ENCODE measurements around the gene BABAM2.
"Not testable (repeated sequence)": the region's sequence is repeated elsewhere in the genome, so short reads cannot be mapped to it uniquely, and the experiment has no call there.

BABAM2 gene

GRCh38 chr2:28253543-28253942 is 363.0 kb downstream of the BABAM2 start:
- ATAC-seq (ENCODE audit: insufficient read depth, low read depth): no peak
- TF ChIP-seq EZH2 (IDR thresholded peaks at IDR 0.05; ENCODE audit: borderline replicate concordance, low read depth, low read length, severe bottlenecking) (no peak), CTCF (IDR thresholded peaks at IDR 0.05; ENCODE audit: borderline replicate concordance, extremely low read depth, low read length, poor library complexity, severe bottlenecking) (no peak)
- H3K36me3 ChIP-seq (ENCODE audit: insufficient read depth, low read length): no peaks in the 10 kb centered on the region
- H4K20me1 ChIP-seq (ENCODE audit: insufficient read depth, low read length): no peaks in the 10 kb centered on the region
- DNase-seq: no peak
- no peaks in the 10 kb centered on the region for H3K4me1 ChIP-seq (ENCODE audit: insufficient read depth, low read length)
- no peak overlapping the region for H3K4me3 ChIP-seq (ENCODE audit: low read depth in 1 of 2, low read length in 2 of 2)
- no peaks in the 10 kb centered on the region for H3K9me3 ChIP-seq (ENCODE audit: insufficient read depth, low read length, severe bottlenecking)
- no peaks in the 10 kb centered on the region for H3K79me2 ChIP-seq (ENCODE audit: insufficient read depth, low read length)
- no peak overlapping the region for H3K9ac ChIP-seq (ENCODE audit: low read depth, low read length)
- H3K27ac ChIP-seq (ENCODE audit: low read length): no peak overlapping the region
- H3K4me2 ChIP-seq (ENCODE audit: insufficient read depth, low read length): no peak overlapping the region
- no peak overlapping the region for H2AFZ ChIP-seq (ENCODE audit: low read depth, low read length)
- H3K27me3 ChIP-seq (ENCODE audit: insufficient read depth, low read length, poor library complexity): no peaks in the 10 kb centered on the region

GRCh38 chr2:28255231-28255630 is 364.7 kb downstream of the BABAM2 start:
- not testable (repeated sequence) for H3K27me3 ChIP-seq (ENCODE audit: insufficient read depth, low read length, poor library complexity); H2AFZ ChIP-seq (ENCODE audit: low read depth, low read length); H3K79me2 ChIP-seq (ENCODE audit: insufficient read depth, low read length); H3K36me3 ChIP-seq (ENCODE audit: insufficient read depth, low read length); H4K20me1 ChIP-seq (ENCODE audit: insufficient read depth, low read length); H3K27ac ChIP-seq (ENCODE audit: low read length); DNase-seq; H3K4me2 ChIP-seq (ENCODE audit: insufficient read depth, low read length); H3K4me3 ChIP-seq (ENCODE audit: low read depth in 1 of 2, low read length in 2 of 2); H3K4me1 ChIP-seq (ENCODE audit: insufficient read depth, low read length); ATAC-seq (ENCODE audit: insufficient read depth, low read depth); H3K9ac ChIP-seq (ENCODE audit: low read depth, low read length); H3K9me3 ChIP-seq (ENCODE audit: insufficient read depth, low read length, severe bottlenecking)

DNA sequence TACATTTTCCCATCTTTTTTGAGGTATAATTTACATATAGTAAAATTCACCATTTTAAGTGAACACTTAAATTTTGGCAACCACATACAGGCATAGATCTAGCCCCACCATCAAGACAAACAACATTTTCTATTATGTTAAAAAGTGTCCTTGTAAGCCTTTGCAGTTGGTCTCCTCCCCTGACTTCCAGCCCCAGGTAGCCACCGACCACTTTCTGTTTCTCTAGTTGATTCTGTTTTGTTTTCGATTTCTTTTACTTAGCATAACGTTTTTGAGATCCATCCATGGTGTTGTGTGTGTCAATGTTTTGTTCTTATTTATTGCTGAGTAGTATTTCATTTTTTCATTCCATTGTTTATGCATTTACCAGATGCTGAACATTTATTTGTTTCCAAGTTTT is 366.7 kb downstream of the BABAM2 start:
- TF ChIP-seq EZH2 (IDR thresholded peaks at IDR 0.05; ENCODE audit: borderline replicate concordance, low read depth, low read length, severe bottlenecking): no peak
- TF ChIP-seq CTCF (IDR thresholded peaks at IDR 0.05; ENCODE audit: borderline replicate concordance, extremely low read depth, low read length, poor library complexity, severe bottlenecking): no peak
- H3K79me2 ChIP-seq (ENCODE audit: insufficient read depth, low read length): no peaks in the 10 kb centered on the region
- no peak overlapping the region for H3K27ac ChIP-seq (ENCODE audit: low read length)
- H2AFZ ChIP-seq (ENCODE audit: low read depth, low read length): no peak overlapping the region
- ATAC-seq (ENCODE audit: insufficient read depth, low read depth) (no peak), DNase-seq (no peak)
- H3K4me3 ChIP-seq (ENCODE audit: low read depth in 1 of 2, low read length in 2 of 2): no peak overlapping the region
- no peaks in the 10 kb centered on the region for H3K27me3 ChIP-seq (ENCODE audit: insufficient read depth, low read length, poor library complexity)
- peaks cover 3% of the 10 kb centered on the region for H3K9me3 ChIP-seq (ENCODE audit: insufficient read depth, low read length, severe bottlenecking)
- H3K4me1 ChIP-seq (ENCODE audit: insufficient read depth, low read length): no peaks in the 10 kb centered on the region
- H3K36me3 ChIP-seq (ENCODE audit: insufficient read depth, low read length): no peaks in the 10 kb centered on the region
- H3K4me2 ChIP-seq (ENCODE audit: insufficient read depth, low read length): no peak overlapping the region
- no peak overlapping the region for H3K9ac ChIP-seq (ENCODE audit: low read depth, low read length)
- H4K20me1 ChIP-seq (ENCODE audit: insufficient read depth, low read length): no peaks in the 10 kb centered on the region

GRCh38 chr2:28259226-28259625 is 368.7 kb downstream of the BABAM2 start:
- not testable (repeated sequence) for H3K36me3 ChIP-seq (ENCODE audit: insufficient read depth, low read length); H3K9ac ChIP-seq (ENCODE audit: low read depth, low read length); H3K27me3 ChIP-seq (ENCODE audit: insufficient read depth, low read length, poor library complexity); H4K20me1 ChIP-seq (ENCODE audit: insufficient read depth, low read length); H3K4me3 ChIP-seq (ENCODE audit: low read depth in 1 of 2, low read length in 2 of 2); DNase-seq; H3K4me2 ChIP-seq (ENCODE audit: insufficient read depth, low read length); ATAC-seq (ENCODE audit: insufficient read depth, low read depth); H3K9me3 ChIP-seq (ENCODE audit: insufficient read depth, low read length, severe bottlenecking); H3K27ac ChIP-seq (ENCODE audit: low read length); H3K79me2 ChIP-seq (ENCODE audit: insufficient read depth, low read length); H3K4me1 ChIP-seq (ENCODE audit: insufficient read depth, low read length); H2AFZ ChIP-seq (ENCODE audit: low read depth, low read length)

Data from DND-41 (cell line).